ENCODE results near the gene INHBE. TPM values are rescaled to one million over a fixed set of nuclear protein-coding genes. Genes with fewer than 3 reads are reported as not detected.

INHBE gene
- total RNA-seq, 1 experiment from 2014 or later = 10.1 TPM

DNA sequence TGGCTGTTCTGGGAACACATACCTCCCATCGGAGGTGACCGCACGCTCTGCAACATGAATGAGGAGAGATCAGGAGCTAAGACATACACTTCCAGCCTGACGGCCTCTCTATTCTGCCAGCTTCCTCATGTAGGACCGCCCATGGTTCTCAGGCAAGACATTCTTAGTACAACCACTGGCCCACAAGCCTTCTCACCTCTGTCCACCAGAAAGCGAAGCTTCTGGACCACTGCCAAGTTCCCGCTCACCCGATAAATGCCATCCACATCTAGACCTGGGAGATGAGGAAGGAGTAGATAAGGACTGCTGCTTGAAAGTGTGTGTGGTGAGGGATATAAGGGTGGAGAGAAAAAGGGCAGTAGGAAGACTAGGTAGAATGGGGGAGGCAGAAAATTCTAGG, 19.3 kb downstream of the INHBE start:
- no peak overlapping the region for H3K4me2 ChIP-seq (ENCODE audit: insufficient read depth, insufficient read length, low read length)
- H3K79me2 ChIP-seq (ENCODE audit: insufficient read depth, low read length) = no peaks in the 10 kb centered on the region
- H3K56ac ChIP-seq (ENCODE audit: insufficient read length, low read depth, low read length) = no peak overlapping the region
- no peak overlapping the region for H3K4ac ChIP-seq (ENCODE audit: low read depth, low read length)
- H4K91ac ChIP-seq (ENCODE audit: insufficient read length, low read depth, low read length) = no peak overlapping the region
- no peaks in the 10 kb centered on the region for H3K79me1 ChIP-seq (ENCODE audit: insufficient read depth, low read depth, low read length, poor library complexity, severe bottlenecking)
- peaks cover 37% of the 10 kb centered on the region for H3K27me3 ChIP-seq (ENCODE audit: insufficient read depth, low read length)
- Mint-ChIP-seq H3K9me3 (no peaks in the 10 kb centered on the region), H3K36me3 (ENCODE audit: insufficient read depth in 1 of 3, low read depth in 3 of 3) (no peaks in the 10 kb centered on the region; a peak in 2 of 7 replicates), H3K4me1 (peaks cover 21 to 22% of the 10 kb centered on the region in 2 experiments), H3K27me3 (ENCODE audit: low read depth) (peaks cover 78% of the 10 kb centered on the region), H3K27ac (no peak overlapping the region), H3K4me3 (peak overlapping the region in 1 of 2 experiments; percentile 80; a peak in 3 of 5 replicates)
- H3K27ac ChIP-seq (ENCODE audit: insufficient read length, low read depth, low read length) = no peak overlapping the region
- no peak overlapping the region for H2AFZ ChIP-seq (ENCODE audit: low read length)
- H2BK15ac ChIP-seq (ENCODE audit: low read depth, low read length) = no peak overlapping the region
- no peak overlapping the region for H3K9ac ChIP-seq (ENCODE audit: extremely low read depth, insufficient read length, low read length)
- H3K18ac ChIP-seq (ENCODE audit: insufficient read length, low read depth, low read length) = no peak overlapping the region
- H2BK20ac ChIP-seq (ENCODE audit: low read depth, low read length, poor library complexity, severe bottlenecking) = no peak overlapping the region
- H2BK120ac ChIP-seq (ENCODE audit: low read depth, low read length, poor library complexity, severe bottlenecking) = no peak overlapping the region
- no peak overlapping the region for H2BK12ac ChIP-seq (ENCODE audit: insufficient read length, low read depth, low read length)
- peaks cover 15% of the 10 kb centered on the region for H3K23me2 ChIP-seq (ENCODE audit: insufficient read length, low read depth, low read length, poor library complexity, severe bottlenecking)
- H2BK5ac ChIP-seq (ENCODE audit: insufficient read length, low read length) = no peak overlapping the region
- H4K5ac ChIP-seq (ENCODE audit: insufficient read length, low read depth, low read length) = no peak overlapping the region
- no peak overlapping the region for H3T11ph ChIP-seq (ENCODE audit: low read length)
- no peak for TF ChIP-seq CTCF (conservative IDR thresholded peaks at IDR 0.05)
- H3K4me1 ChIP-seq (ENCODE audit: insufficient read depth, low read length) = no peaks in the 10 kb centered on the region; the same call in 1 of the 2 replicates
- H3K14ac ChIP-seq (ENCODE audit: insufficient read depth, low read length) = no peak overlapping the region
- no CpG with 5 or more reads among the region's 8 CpGs for WGBS (ENCODE audit: extremely low coverage, insufficient read length, low lambda C conversion rate)
- DNase-seq = no peak
- H3K23ac ChIP-seq (ENCODE audit: insufficient read length, low read depth, low read length) = no peak overlapping the region
- H2AK5ac ChIP-seq (ENCODE audit: insufficient read length, low read length) = no peak overlapping the region
- peaks cover 3% of the 10 kb centered on the region for H4K20me1 ChIP-seq (ENCODE audit: control insufficient read depth, insufficient read depth, insufficient read length)
- no peaks in the 10 kb centered on the region for H3K9me3 ChIP-seq (ENCODE audit: control insufficient read depth, low read depth, low read length)
- no peak overlapping the region for H4K8ac ChIP-seq (replicated peaks; ENCODE audit: insufficient read length, low read depth, low read length)

Measured in H9 (cell line).